ENCODE results near the gene CCNT2. TPM values are rescaled to one million over a fixed set of nuclear protein-coding genes. Genes with fewer than 3 reads are reported as not detected.

CCNT2 gene
- total RNA-seq, 3 donors from 2014 or later: 37.9 to 51.7 (median 46.7) TPM

- intact Hi-C loops (cut with DNase I, micrococcal nuclease): loop anchor here (10.0 kb wide), 2 partner anchors 702 to 712 kb away; no protein-coding TSS in a partner anchor
- ATAC-seq (no peak), DNase-seq (no peak)
- Histone ChIP-seq H3K4me1 (ENCODE audit: low read depth) (no peaks in the 10 kb centered on the region), H3K36me3 (ENCODE audit: low read depth) (no peaks in the 10 kb centered on the region), H3K4me3 (no peak overlapping the region), H3K9me3 (no peaks in the 10 kb centered on the region)
- TF ChIP-seq CTCF (IDR thresholded peaks at IDR 0.05): no peak
These were observed 84.2 kb downstream of the CCNT2 start for GRCh38 chr2:135002836-135003235.

- Histone ChIP-seq H3K36me3 (ENCODE audit: low read depth) (no peaks in the 10 kb centered on the region), H3K4me1 (ENCODE audit: low read depth) (no peaks in the 10 kb centered on the region), H3K4me3 (no peak overlapping the region), H3K9me3 (no peaks in the 10 kb centered on the region)
- TF ChIP-seq CTCF (IDR thresholded peaks at IDR 0.05): peak; percentile 73
- intact Hi-C loops (cut with DNase I, micrococcal nuclease): loop anchor here (10.0 kb wide), 2 partner anchors 701 to 711 kb away; no protein-coding TSS in a partner anchor
- ATAC-seq: peak; percentile 98
- peak; percentile 62 to 85 (median 82) for DNase-seq
These were observed 85.6 kb downstream of the CCNT2 start for GRCh38 chr2:135004005-135004746.

GRCh38 chr2:135005753-135006152 lies 87.1 kb downstream of the CCNT2 start:
- Histone ChIP-seq H3K9me3 (no peaks in the 10 kb centered on the region), H3K36me3 (ENCODE audit: low read depth) (no peaks in the 10 kb centered on the region), H3K4me1 (ENCODE audit: low read depth) (no peaks in the 10 kb centered on the region), H3K4me3 (no peak overlapping the region)
- intact Hi-C loops (cut with DNase I, micrococcal nuclease): loop anchor here (10.0 kb wide), 2 partner anchors 699 to 709 kb away; no protein-coding TSS in a partner anchor
- TF ChIP-seq CTCF (IDR thresholded peaks at IDR 0.05): no peak
- no peak for DNase-seq
- no peak for ATAC-seq

Other genes starting within 250 kb of the CCNT2 start
- gene TMEM163, start 199.8 kb upstream of the CCNT2 start, total RNA-seq: 1 to 10 TPM in 1 of 3 donors, under 1 TPM in 2; 0.41 to 1.5 (median 0.60) TPM
- gene ACMSD, start 80.2 kb upstream of the CCNT2 start, total RNA-seq: not detected
- gene MAP3K19, start 128.6 kb downstream of the CCNT2 start, total RNA-seq: not detected
- gene RAB3GAP1, start 133.5 kb downstream of the CCNT2 start, total RNA-seq: 10 to 100 TPM; 37.5 to 60.1 (median 43.0) TPM

Measured in mucosa of descending colon (tissue), 3 donors.